NT2/D1 (cell line): ENCODE results near the gene LAMA5.
A peak's percentile ranks its signal among the peaks of the same experiment; 100 is the strongest.

Experiments
- DNase-seq: peaks from one replicate; pipeline ENCODE4 v3.0.0-alpha.2; 2011; ENCODE audit warnings: low read depth, low spot score
- H3K27me3 ChIP-seq: 2 replicates; pipeline ENCODE4 v1.6.0; 2011; ENCODE audit warnings: mild to moderate bottlenecking; ENCODE audit not compliant: insufficient read length, insufficient read depth
- H3K36me3 ChIP-seq: 2 replicates; pipeline ENCODE4 v1.6.1; 2011; ENCODE audit warnings: mild to moderate bottlenecking, low read length, mixed read lengths; ENCODE audit not compliant: insufficient read depth, insufficient read length
- H3K4me1 ChIP-seq: 2 replicates; pipeline ENCODE4 v1.5.1; 2011; ENCODE audit not compliant: insufficient read depth, insufficient read length
- H3K4me3 ChIP-seq: 2 replicates; pipeline ENCODE4 v1.5.1; 2011; ENCODE audit warnings: low read depth; ENCODE audit not compliant: insufficient read length
- H3K9ac ChIP-seq: 2 replicates; pipeline ENCODE4 v1.6.0; 2011; ENCODE audit warnings: low read depth; ENCODE audit not compliant: insufficient read length
- H3K9me3 ChIP-seq: 2 replicates; pipeline ENCODE4 v1.5.1; 2011; ENCODE audit warnings: mild to moderate bottlenecking, low read length; ENCODE audit not compliant: insufficient read depth
- SUZ12 ChIP-seq: IDR thresholded peaks from 2 replicates; pipeline ENCODE4 v1.6.1; 2011; ENCODE audit not compliant: insufficient read length, insufficient read depth; ENCODE audit errors: extremely low read depth
- YY1 ChIP-seq: IDR thresholded peaks from 2 replicates; pipeline ENCODE4 v1.6.1; 2011; ENCODE audit not compliant: insufficient read length, insufficient read depth
- ZNF274 ChIP-seq: IDR thresholded peaks from 2 replicates; pipeline ENCODE4 v1.6.1; 2011; ENCODE audit warnings: mild to moderate bottlenecking, low read depth, low read length

LAMA5 gene

GRCh38 chr20:62361799-62362589 is 5.1 kb downstream of the LAMA5 start:
- Histone ChIP-seq H3K4me3 (no peak overlapping the region), H3K36me3 (peaks cover 72% of the 10 kb centered on the region), H3K9ac (peak overlapping the region; percentile 81), H3K4me1 (peaks cover 65% of the 10 kb centered on the region), H3K9me3 (no peaks in the 10 kb centered on the region), H3K27me3 (no peaks in the 10 kb centered on the region)
- no peak for TF ChIP-seq YY1
- no peak for TF ChIP-seq ZNF274
- TF ChIP-seq SUZ12, result no peak
- no peak for DNase-seq

- no peaks in the 10 kb centered on the region for H3K27me3 ChIP-seq
- H3K9me3 ChIP-seq, result no peaks in the 10 kb centered on the region
- H3K4me3 ChIP-seq, result peak overlapping the region; percentile 11
- peak overlapping the region; percentile 81 for H3K9ac ChIP-seq
- TF ChIP-seq YY1 (no peak), ZNF274 (no peak), SUZ12 (no peak)
- peaks cover 79% of the 10 kb centered on the region for H3K36me3 ChIP-seq
- peaks cover 70% of the 10 kb centered on the region for H3K4me1 ChIP-seq
- no peak for DNase-seq
These were observed 6.0 kb downstream of the LAMA5 start for GRCh38 chr20:62360854-62361798.

- H3K4me3 ChIP-seq, result no peak overlapping the region
- H3K36me3 ChIP-seq, result peaks cover 68% of the 10 kb centered on the region
- TF ChIP-seq ZNF274 (no peak), SUZ12 (no peak), YY1 (no peak)
- H3K27me3 ChIP-seq, result no peaks in the 10 kb centered on the region
- H3K9me3 ChIP-seq, result no peaks in the 10 kb centered on the region
- H3K4me1 ChIP-seq, result peaks cover 72% of the 10 kb centered on the region
- peak overlapping the region; percentile 28 for H3K9ac ChIP-seq
- no peak for DNase-seq
These were observed 7.5 kb downstream of the LAMA5 start for GRCh38 chr20:62359491-62360121.

GRCh38 chr20:62359043-62359490 is 8.0 kb downstream of the LAMA5 start:
- Histone ChIP-seq H3K4me3 (no peak overlapping the region), H3K36me3 (peaks cover 63% of the 10 kb centered on the region), H3K4me1 (peaks cover 71% of the 10 kb centered on the region), H3K27me3 (no peaks in the 10 kb centered on the region), H3K9ac (peak overlapping the region; percentile 28), H3K9me3 (no peaks in the 10 kb centered on the region)
- no peak for TF ChIP-seq SUZ12
- no peak for TF ChIP-seq YY1
- no peak for TF ChIP-seq ZNF274
- DNase-seq, result no peak

- peaks cover 63% of the 10 kb centered on the region for H3K36me3 ChIP-seq
- H3K27me3 ChIP-seq, result no peaks in the 10 kb centered on the region
- peaks cover 70% of the 10 kb centered on the region for H3K4me1 ChIP-seq
- no peaks in the 10 kb centered on the region for H3K9me3 ChIP-seq
- H3K4me3 ChIP-seq, result no peak overlapping the region
- DNase-seq, result no peak
- peak overlapping the region; percentile 42 for H3K9ac ChIP-seq
- TF ChIP-seq SUZ12 (no peak), YY1 (no peak), ZNF274 (no peak)
These were observed 8.7 kb downstream of the LAMA5 start for GRCh38 chr20:62358171-62359042.

GRCh38 chr20:62357681-62358080 is 9.4 kb downstream of the LAMA5 start:
- H3K9me3 ChIP-seq, result no peaks in the 10 kb centered on the region
- TF ChIP-seq YY1 (no peak), SUZ12 (no peak), ZNF274 (no peak)
- H3K27me3 ChIP-seq, result no peaks in the 10 kb centered on the region
- no peak overlapping the region for H3K9ac ChIP-seq
- H3K4me3 ChIP-seq, result no peak overlapping the region
- H3K4me1 ChIP-seq, result peaks cover 66% of the 10 kb centered on the region
- no peak for DNase-seq
- peaks cover 65% of the 10 kb centered on the region for H3K36me3 ChIP-seq
